ENCODE measurements around the gene WDR53. TPM values are rescaled to one million over a fixed set of nuclear protein-coding genes. Genes with fewer than 3 reads are reported as not detected.
"Not testable (repeated sequence)": the region's sequence is repeated elsewhere in the genome, so short reads cannot be mapped to it uniquely, and the experiment has no call there.

WDR53 gene
- total RNA-seq, 2 experiments from 2014 or later = 20.0 to 20.4 TPM

DNA sequence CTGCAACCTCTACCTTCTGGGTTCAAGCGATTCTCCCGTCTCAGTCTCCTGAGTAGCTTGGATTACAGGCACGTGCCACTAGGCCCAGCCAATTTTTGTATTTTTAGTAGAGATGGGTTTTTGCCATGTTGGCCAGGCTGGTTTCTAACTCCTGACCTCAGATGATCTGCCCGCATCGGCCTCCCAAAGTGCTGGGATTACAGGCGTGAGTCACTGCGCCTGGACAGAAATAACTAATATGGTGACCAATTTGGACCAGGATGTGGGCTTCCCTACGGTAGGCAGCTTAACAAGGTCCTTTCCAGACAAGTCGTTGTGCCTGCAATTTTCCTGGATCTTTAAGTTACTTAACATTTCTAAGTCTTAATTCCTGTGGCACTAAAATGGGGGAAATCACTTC, 14.8 kb downstream of the WDR53 start:
- POLR2A ChIA-PET = interaction anchor here (0.9 kb wide), 1 partner anchor 15 kb away, joined by 4 read pairs; the partner anchor contains the start of genes FBXO45 and WDR53
- Mint-ChIP-seq H3K4me3 (no peak overlapping the region), H3K4me1 (peaks cover 3% of the 10 kb centered on the region), H3K9me3 (peaks cover 14% of the 10 kb centered on the region), H3K27ac (no peak overlapping the region), H3K27me3 (no peaks in the 10 kb centered on the region), H3K36me3 (peaks cover 10% of the 10 kb centered on the region)
- DNase-seq (no peak), ATAC-seq (ENCODE audit: low read depth) (no peak)

DNA sequence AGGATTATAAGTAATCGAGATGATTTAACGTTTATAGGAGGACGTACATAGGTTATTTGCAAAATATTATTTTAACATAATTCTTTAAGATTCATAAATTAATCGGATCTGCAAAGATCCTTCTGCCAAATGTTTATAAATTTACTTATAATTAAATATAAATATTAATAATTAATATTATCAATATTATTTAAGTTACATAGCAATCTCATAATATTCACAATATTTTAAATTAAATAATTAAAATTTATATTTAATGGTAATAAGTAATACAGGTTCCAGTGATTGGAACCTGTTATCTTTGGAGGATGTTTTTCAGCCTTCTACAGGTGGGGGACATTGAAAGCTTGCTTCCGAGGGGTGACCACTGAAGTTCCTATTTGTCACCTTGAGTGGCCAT, 16.1 kb downstream of the WDR53 start:
- POLR2A ChIA-PET = interaction anchor here (0.5 kb wide), 1 partner anchor 92 kb away, joined by 3 read pairs; no protein-coding TSS in a partner anchor
- Mint-ChIP-seq H3K27me3 (no peaks in the 10 kb centered on the region), H3K27ac (no peak overlapping the region), H3K9me3 (peaks cover 18% of the 10 kb centered on the region), H3K4me3 (no peak overlapping the region), H3K36me3 (peaks cover 15% of the 10 kb centered on the region), H3K4me1 (peaks cover 3% of the 10 kb centered on the region)
- DNase-seq (no peak), ATAC-seq (ENCODE audit: low read depth) (no peak)

DNA sequence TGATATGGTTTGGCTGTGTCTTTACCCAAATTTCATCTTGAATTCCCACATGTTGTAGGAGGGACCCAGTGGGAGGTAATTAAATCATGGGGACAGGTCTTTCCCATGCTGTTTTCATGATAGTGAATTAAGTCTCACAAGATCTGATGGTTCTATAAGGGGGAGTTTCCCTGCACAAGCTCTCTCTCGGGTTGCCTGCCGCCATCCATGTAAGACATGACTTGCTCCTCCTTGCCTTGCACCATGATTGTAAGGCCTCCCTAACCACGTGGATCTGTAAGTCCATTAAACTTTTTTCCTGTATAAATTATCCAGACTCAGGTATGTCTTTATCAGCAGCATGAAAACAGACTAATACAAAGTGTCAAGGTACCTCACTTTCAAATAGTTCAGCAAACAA, 18.2 kb downstream of the WDR53 start:
- H3K4me3 Mint-ChIP-seq; DNase-seq; ATAC-seq (ENCODE audit: low read depth); H3K27ac Mint-ChIP-seq; POLR2A ChIA-PET; H3K27me3 Mint-ChIP-seq; H3K4me1 Mint-ChIP-seq: not testable (repeated sequence)
- peaks cover 15% of the 10 kb centered on the region for H3K36me3 Mint-ChIP-seq
- peaks cover 18% of the 10 kb centered on the region for H3K9me3 Mint-ChIP-seq

DNA sequence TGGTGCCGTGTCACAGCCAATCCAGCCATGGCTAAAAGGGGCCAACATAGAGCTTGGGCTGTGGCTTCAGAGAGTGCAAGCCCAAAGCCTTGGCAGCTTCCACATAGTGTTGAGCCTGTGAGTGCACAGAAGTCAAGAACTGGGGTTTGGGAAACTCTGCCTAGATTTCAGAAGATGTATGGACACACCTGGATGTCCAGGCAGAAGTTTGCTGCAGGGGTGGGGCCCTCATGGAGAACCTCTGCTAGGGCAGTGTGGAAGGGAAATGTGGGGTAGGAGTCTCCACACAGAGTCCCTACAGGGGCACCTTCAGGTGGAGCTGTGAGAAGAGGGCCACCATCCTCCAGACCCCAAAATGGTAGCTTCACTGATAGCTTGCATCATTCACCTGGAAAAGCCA, 19.0 kb downstream of the WDR53 start:
- ATAC-seq (ENCODE audit: low read depth); H3K27ac Mint-ChIP-seq; H3K4me3 Mint-ChIP-seq; DNase-seq; H3K27me3 Mint-ChIP-seq; POLR2A ChIA-PET; H3K4me1 Mint-ChIP-seq: not testable (repeated sequence)
- Mint-ChIP-seq H3K9me3 (peaks cover 18% of the 10 kb centered on the region), H3K36me3 (peaks cover 15% of the 10 kb centered on the region)

DNA sequence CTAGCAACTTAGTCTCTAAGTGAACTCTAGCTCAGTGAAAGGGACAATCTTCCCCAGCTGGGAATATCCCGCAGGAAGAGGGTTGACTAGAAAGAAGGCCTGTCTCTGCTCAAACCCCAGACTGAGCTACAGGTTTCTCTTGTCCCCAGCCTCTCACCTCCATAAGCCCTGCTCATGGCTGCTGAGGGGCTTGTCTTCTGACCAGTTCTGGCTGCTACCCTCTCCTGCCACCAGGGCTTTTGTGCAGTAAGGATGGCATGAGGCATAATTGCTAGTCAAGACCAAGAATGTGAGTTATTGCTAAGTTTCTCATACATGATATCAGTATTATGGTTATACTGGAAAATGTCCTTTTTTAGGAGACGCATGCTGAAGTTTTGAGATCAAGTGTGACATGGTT, 21.3 kb downstream of the WDR53 start:
- POLR2A ChIA-PET = interaction anchor here (0.6 kb wide), 1 partner anchor 704 kb away, joined by 5 read pairs; no protein-coding TSS in a partner anchor
- Mint-ChIP-seq H3K27me3 (peaks cover 6% of the 10 kb centered on the region), H3K27ac (no peak overlapping the region), H3K36me3 (peaks cover 13% of the 10 kb centered on the region), H3K4me1 (no peaks in the 10 kb centered on the region), H3K9me3 (peaks cover 18% of the 10 kb centered on the region), H3K4me3 (no peak overlapping the region)
- no peak for ATAC-seq (ENCODE audit: low read depth)
- DNase-seq = no peak

DNA sequence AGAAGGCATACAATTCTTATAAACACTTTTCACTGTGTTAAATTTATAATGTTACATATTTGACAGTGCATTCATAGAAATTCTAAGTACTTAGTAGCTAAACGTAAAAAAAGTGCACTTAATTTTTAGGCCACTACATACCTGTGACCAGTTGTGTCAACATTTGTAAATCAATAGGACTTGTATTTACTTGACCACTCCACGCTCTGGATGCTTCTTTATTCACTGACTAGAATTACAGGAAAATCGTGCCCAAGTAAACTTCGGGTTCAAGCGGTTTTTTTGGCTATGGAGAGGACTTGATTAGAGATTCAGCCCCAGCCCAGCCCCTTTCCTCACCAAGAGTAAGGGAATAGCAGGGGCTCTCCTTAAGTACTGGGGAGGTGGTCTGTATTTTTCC, 21.8 kb downstream of the WDR53 start:
- no peak for DNase-seq

DNA sequence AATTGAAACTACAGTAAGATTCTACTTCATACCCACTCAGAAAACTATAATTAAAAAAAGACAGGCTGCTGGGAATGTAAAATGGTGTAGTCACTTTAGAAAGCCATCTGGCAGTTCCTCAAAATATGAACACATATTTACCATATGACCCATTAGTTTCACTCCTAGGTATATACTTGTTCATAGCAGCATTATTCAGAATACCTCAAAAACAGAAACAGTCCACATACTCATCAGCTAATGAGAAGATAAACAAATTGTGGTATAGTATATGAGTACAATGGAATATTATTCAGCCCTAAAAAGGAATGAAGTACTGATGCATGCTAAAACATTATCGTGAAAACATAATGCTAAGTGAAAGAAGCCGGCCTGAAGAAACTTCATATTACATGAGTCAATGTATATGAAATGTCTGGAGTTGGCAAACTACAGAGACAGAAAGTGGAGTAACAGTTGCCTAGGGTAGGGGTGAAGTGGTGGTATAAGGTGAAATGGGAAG, 23.8 kb downstream of the WDR53 start:
- DNase-seq = no peak
- H3K36me3 Mint-ChIP-seq = peaks cover 5% of the 10 kb centered on the region
- POLR2A ChIA-PET = interaction anchor here (0.6 kb wide), 1 partner anchor 213 kb away, joined by 3 read pairs; no protein-coding TSS in a partner anchor
- H3K9me3 Mint-ChIP-seq = peaks cover 6% of the 10 kb centered on the region
- H3K27me3 Mint-ChIP-seq = peaks cover 6% of the 10 kb centered on the region
- no peaks in the 10 kb centered on the region for H3K4me1 Mint-ChIP-seq
- ATAC-seq (ENCODE audit: low read depth) = no peak
- no peak overlapping the region for H3K27ac Mint-ChIP-seq
- H3K4me3 Mint-ChIP-seq = no peak overlapping the region

More for the DNA sequence above, 21.8 kb downstream of the WDR53 start:
- no peak overlapping the region for H3K4me3 Mint-ChIP-seq
- POLR2A ChIA-PET = interaction anchor here (0.6 kb wide), 1 partner anchor 704 kb away, joined by 5 read pairs; no protein-coding TSS in a partner anchor
- H3K27ac Mint-ChIP-seq = no peak overlapping the region
- no peaks in the 10 kb centered on the region for H3K4me1 Mint-ChIP-seq
- H3K27me3 Mint-ChIP-seq = peaks cover 6% of the 10 kb centered on the region
- H3K9me3 Mint-ChIP-seq = peaks cover 16% of the 10 kb centered on the region
- peaks cover 13% of the 10 kb centered on the region for H3K36me3 Mint-ChIP-seq
- ATAC-seq (ENCODE audit: low read depth) = no peak

DNA sequence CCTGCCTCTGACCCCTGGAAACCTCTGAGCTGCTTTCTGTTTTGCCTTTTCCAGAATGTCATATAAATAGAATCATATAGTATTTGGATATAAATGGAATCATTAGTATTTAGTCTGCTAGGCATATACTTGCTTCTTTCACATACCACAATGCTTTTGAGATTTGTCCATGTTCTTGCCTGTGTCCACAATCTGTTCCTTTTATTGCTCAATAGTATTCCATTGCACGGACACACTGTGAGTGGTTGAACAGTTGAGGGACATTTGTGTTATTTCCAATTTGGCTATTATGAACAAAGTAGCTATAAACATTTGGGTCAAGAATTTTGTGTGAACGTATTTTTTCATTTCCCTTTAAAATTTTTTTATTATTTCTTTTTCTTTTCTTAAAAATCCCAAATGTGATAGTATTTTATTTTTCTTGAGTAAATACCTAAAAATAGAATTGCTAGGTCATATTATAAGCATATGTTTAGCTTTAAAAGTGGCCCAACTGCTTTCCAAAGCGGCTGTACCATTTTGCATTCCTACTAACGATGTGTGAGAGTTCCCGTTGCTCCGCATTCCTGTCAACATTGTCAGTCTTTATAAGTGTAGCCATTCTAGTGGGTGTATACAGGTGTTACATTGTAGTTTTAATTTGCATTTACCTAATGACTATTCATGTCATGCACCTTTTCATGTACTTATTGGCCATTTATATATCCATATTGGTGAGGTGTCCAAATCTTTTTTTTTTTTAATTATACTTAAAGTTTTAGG, 26.5 kb downstream of the WDR53 start:
- no peaks in the 10 kb centered on the region for H3K36me3 Mint-ChIP-seq
- H3K9me3 Mint-ChIP-seq = no peaks in the 10 kb centered on the region
- no peak for ATAC-seq (ENCODE audit: low read depth)

DNA sequence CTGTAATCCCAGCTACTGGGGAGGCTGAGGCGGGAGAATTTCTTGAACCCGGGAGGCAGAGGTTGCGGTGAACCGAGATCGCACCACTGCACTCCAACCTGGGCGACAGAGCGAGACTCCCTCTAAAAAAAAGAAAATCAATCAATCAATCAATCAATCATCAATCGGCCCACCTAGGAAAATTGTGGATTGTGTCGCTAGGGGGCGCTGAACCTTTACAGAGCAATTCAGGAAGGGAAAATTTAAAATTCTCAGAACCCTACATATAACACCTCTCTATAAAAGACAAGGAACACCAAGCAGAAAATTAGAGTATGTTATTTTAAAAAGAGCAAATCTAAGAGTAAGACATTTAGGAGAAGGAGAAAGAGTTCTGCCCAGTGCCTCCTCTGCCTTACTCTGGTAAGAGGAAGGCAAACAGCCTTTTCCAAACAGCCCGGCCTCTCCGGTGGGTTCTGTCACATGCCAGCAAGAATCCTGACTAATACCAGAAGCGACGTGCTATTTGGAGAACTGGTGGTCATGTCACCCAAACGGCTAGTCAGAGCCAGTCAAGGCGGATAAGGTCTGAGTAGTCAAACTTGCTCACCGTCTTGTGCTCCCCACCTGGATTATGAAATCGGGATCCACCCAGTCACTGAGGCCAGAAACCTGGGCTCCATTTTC, 30.9 kb downstream of the WDR53 start:
- ATAC-seq (ENCODE audit: low read depth) = no peak
- Mint-ChIP-seq H3K4me1 (peaks cover 2% of the 10 kb centered on the region), H3K4me3 (no peak overlapping the region), H3K9me3 (no peaks in the 10 kb centered on the region), H3K27ac (no peak overlapping the region), H3K36me3 (no peaks in the 10 kb centered on the region), H3K27me3 (peaks cover 21% of the 10 kb centered on the region)
- DNase-seq = peak; percentile 55
- POLR2A ChIA-PET = no interaction called here

More for the DNA sequence above, 26.5 kb downstream of the WDR53 start:
- Mint-ChIP-seq H3K4me3 (no peak overlapping the region), H3K27ac (no peak overlapping the region), H3K27me3 (peaks cover 14% of the 10 kb centered on the region), H3K4me1 (peaks cover 2% of the 10 kb centered on the region)
- no peak for DNase-seq
- POLR2A ChIA-PET = interaction anchor here (0.6 kb wide), 1 partner anchor 26 kb away, joined by 4 read pairs; the partner anchor contains the start of genes FBXO45 and WDR53

DNA sequence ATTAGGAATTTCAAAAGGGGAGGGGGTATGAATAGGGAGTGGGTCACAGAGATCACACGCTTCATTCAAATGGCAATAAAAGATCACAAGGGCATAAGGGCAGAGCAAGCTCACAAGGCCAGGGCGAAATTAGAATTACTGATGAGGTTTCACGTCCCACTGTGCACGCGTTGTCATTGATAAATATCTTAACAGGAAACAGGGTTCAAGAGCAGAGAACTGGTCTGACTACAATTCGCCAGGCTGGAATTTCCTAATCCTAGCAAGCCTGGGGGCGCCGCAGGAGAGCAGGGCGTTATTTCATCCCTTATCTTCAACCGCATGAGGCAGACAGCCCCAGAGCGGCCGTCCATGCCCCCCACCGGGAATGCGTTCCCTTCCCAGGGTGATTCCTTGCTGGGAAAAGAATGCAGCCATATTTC, 35.1 kb downstream of the WDR53 start:
- Mint-ChIP-seq H3K4me1 (peaks cover 4% of the 10 kb centered on the region), H3K4me3 (no peak overlapping the region), H3K27ac (no peak overlapping the region), H3K9me3 (peaks cover 6% of the 10 kb centered on the region), H3K27me3 (peaks cover 34% of the 10 kb centered on the region), H3K36me3 (peaks cover 3% of the 10 kb centered on the region)
- ATAC-seq (ENCODE audit: low read depth) (no peak), DNase-seq (no peak)
- POLR2A ChIA-PET = no interaction called here

DNA sequence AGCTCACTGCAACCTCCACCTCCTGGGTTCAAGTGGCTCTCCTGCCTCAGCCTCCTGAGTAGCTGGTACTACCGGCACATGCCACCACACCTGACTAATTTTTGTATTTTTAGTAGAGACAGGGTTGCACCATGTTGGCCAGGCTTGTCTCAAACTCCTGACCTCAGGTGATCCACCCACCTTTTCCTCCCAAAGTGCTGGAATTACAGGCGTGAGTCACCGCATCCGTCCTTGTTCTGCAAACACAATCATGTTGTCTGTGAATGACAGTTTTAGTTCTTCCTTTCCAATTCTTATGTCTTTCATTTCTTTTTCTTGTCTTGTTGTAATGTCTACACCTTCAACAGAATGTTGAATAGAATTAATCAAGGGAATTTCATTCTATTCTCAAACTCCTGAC, 36.9 kb downstream of the WDR53 start:
- POLR2A ChIA-PET = no interaction called here
- H3K36me3 Mint-ChIP-seq = peaks cover 3% of the 10 kb centered on the region
- DNase-seq (no peak), ATAC-seq (ENCODE audit: low read depth) (no peak)
- peaks cover 4% of the 10 kb centered on the region for H3K4me1 Mint-ChIP-seq
- peaks cover 6% of the 10 kb centered on the region for H3K9me3 Mint-ChIP-seq
- no peak overlapping the region for H3K4me3 Mint-ChIP-seq
- H3K27ac Mint-ChIP-seq = no peak overlapping the region
- H3K27me3 Mint-ChIP-seq = peaks cover 29% of the 10 kb centered on the region

DNA sequence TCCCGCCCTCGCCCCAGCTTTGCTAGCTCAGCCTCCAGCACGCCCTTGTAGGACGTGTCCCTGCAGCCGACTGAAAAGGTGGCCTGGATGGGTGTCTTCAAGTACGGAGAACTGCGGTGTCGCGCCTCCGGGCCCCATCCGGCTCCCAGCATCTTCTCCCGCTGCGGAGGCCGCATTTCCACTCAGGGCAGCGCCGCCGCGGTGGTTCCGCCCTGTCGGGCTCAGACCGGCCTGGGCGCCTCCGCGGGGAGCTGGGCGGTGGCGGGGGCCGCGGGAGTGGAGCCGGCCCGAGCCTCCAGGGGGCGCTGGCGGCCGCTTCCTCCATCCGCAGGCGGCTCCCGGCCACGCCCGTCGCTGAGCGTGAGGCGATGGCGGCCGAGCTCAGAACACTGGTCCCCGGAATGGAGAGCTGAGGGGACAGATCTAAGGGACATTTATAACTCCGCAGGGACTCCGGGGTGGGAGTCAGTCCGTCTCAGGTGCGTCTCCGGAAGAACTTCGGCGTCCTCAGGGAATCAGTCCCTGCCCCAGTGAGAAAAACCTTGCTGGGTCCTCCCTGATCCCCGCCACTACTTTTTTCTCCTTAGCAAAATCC, 39.6 kb downstream of the WDR53 start:
- peak overlapping the region; percentile 71 for H3K4me3 Mint-ChIP-seq
- H3K4me1 Mint-ChIP-seq = peaks cover 4% of the 10 kb centered on the region
- POLR2A ChIA-PET = interaction anchor here (0.7 to 1.5 kb wide), 9 partner anchors 26 to 413 kb away, joined by 3 to 5 read pairs (median 3); partner anchors contain the start of genes CEP19, DYNLT2B, FBXO45 and PIGX
- peaks cover 28% of the 10 kb centered on the region for H3K27me3 Mint-ChIP-seq
- DNase-seq (peak; percentile 93), ATAC-seq (ENCODE audit: low read depth) (peak; percentile 98)
- peaks cover 3% of the 10 kb centered on the region for H3K36me3 Mint-ChIP-seq
- H3K27ac Mint-ChIP-seq = peak overlapping the region; percentile 38
- peaks cover 6% of the 10 kb centered on the region for H3K9me3 Mint-ChIP-seq

DNA sequence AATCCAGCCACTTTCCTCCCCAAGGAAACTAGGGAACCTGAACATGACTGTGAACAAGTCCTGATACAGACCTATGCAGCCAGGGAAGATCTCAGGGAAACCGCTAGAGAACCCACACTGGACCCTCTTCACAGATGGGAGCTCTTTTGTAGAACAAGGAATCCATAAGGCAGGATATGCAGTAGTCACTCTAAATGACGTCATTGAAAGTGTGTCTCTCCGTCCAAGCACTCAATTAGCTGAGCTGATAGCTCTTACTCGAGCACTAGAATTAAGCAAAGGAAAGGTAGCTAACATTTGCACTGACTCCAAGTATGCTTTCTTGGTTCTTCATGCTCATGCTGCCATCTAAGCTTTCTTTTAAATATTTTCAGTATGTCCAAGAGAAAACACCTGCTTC, 43.2 kb downstream of the WDR53 start:
- Mint-ChIP-seq H3K4me3 (no peak overlapping the region), H3K27ac (no peak overlapping the region), H3K27me3 (peaks cover 7% of the 10 kb centered on the region), H3K4me1 (peaks cover 4% of the 10 kb centered on the region), H3K9me3 (peaks cover 15% of the 10 kb centered on the region), H3K36me3 (peaks cover 8% of the 10 kb centered on the region)
- no peak for ATAC-seq (ENCODE audit: low read depth)
- POLR2A ChIA-PET = interaction anchor here (1.5 kb wide), 1 partner anchor 44 kb away, joined by 3 read pairs; the partner anchor contains the start of genes FBXO45 and WDR53
- DNase-seq = no peak

Measured in activated naive CD8-positive, alpha-beta T cell treated with anti-CD3 and anti-CD28 coated beads, Interleukin-2, amount 10 ng/mL, durations not matched to agents 7 days and 5 days (primary cell).